ENCODE measurements around the gene DKK1.
"Not testable (repeated sequence)": the region's sequence is repeated elsewhere in the genome, so short reads cannot be mapped to it uniquely, and the experiment has no call there.

Gene DKK1

DNA sequence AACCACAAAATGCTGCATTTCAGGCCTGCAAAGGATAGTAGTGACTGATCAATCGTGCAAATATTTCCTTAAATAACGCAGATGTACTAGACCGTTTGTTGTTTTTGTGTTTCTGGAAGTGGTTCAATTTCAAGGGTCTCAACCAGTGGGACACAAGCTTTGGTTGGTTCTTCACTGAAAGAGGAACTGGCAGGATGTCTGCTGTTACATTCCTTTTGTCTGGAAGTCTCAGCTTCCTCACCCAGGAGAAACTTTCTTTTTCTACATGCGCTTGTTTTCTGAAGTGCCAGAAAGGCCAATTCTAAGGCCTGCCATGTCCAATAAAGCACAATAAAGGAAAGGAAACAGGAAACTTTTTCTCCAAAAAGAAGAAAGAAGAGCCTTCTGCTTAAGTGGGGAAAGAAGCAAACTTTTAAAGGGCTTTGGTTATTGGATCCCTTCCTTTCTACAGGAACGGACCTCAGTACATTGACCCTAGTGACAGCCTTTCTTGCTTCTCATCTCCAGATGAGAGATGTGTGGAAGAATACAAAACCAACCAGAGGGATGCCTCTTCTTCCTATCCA is 4.1 kb downstream of the DKK1 start:
- no peak for DNase-seq

DNA sequence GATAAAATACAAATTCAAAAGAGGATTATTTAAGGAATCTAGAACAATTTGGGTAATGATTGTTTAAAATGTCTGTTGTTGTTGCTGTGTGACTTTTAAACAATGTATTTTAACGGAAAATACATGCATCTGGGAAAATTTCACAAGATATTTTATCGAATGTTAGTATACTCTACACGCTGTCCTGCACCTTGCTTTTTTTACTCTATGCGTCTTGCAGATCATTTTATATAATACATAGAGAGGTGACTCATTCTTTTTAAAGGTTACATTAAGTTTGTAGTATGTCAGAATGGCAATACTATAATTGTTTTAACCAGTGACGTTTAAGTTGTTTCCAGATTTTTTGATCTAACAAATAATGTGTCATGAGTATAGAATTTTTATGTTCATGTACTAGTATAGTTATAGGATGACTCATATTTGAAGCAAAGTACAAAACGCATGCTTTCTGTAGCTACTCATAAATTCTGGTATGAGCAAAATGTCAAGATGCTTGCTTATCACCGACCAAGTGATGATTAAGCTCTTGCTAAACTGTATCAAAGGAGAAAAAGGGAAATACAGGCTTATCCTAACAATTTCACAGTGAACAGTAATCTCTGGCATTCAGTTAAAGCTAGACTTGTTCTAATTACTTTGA is 4.9 kb downstream of the DKK1 start:
- no peak for DNase-seq

DNA sequence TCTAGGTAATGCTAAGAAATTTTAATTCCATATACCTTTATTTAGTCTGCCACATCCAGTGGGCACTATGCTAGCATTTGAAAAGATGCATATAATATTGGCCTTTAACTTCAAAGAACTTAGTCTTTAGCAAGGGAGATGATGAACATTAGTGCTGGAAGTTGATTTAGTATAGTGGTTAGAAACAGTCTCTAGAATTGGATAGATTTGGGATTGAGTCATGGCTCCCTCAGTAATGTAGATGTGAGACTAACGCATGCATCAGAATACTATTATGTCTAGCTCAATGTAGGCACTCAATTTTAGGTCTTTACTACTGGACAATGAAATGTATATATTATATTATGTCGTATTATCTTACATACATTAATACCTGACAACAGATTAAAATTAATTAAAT is 5.8 kb downstream of the DKK1 start:
- no peak for DNase-seq

DNA sequence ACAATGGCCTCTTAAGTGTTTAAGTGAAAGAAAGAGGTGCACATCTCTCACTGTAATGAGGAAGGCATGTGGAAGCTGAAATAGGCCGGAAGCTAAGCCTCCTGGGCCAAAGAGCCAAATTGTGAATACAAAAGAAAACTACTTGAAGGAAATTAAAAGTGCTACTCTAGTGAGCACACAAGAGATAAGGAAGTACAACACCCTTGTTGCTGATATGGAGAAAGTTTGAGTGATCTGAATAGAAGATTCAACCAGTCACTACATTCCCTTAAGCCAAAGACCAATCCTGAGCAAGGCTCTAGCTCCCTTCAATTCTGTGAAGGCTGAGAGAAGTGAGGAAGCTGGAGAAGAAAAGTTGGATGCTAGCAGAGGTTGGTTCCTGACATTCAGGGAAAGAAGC is 8.2 kb downstream of the DKK1 start:
- DNase-seq: no peak

DNA sequence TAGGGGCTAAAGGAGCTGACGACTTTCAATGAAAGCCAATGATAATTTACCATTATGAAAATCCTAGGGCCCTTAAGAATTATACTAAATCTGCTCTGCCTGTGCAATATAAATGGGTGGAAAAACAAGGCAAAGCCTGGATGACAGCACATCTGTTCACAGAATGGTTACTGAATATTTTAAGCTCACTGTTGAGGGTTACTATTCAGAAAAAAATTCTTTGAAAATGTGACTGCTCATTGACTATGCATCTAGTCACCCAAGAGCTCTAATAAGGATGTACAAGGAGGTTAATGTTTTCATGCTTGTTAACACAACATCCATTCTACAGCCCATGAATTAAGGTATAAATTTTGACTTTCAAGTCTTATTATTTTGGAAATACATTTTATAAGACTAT is 8.9 kb downstream of the DKK1 start:
- no peak for DNase-seq

DNA sequence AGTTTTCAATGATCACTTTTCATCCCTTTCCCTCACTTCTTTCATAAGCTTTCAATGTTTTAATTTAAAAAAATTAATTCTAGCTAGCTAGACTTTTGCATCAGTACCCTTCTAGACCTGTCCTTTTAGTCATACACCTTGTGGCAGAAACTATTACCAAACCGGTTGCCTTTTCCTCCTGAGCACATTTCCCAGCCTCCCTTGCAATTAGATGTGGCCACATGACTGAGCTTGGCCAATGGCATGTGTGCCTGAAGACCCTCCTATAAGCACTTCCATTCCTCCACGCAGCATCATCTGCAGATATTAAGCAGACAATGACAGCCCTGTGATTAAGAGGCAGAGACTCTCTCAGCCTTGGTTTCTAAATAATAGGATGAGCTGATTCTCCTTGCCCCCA is 12.3 kb downstream of the DKK1 start:
- DNase-seq: no peak

DNA sequence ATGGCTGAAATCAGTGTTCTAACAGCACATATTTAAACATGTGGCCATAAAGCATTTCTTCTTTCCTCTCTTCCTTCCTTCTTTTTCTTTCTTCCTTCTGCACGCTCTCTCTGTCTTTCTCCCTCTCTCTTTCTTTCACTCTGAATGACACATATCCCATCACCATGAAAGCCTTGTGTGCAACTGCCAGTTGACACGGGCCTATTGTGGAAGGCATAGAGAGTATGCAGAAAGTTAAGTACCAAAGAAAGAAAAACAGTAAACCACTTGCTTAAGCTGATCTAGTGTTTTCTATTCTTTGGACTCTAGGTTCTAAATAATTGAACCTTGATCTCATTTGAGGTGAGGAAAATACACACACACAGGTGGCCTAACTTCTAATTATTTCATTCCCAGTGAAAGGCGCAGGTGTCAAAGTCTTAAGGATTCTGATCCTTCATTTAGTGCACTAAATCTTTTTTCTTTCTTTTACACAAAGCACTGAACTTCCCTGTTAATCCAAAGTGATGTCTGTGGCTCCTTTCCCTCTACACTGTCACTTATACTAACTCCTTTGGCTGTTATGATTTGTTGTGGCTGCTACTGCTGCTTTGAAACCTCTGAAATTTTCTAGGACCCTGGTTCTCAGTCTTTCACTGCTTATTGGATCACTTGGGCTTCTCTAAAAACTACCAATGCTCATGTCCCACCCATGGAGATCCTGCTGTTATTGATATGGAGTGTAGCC is 17.7 kb downstream of the DKK1 start:
- DNase-seq: no peak

DNA sequence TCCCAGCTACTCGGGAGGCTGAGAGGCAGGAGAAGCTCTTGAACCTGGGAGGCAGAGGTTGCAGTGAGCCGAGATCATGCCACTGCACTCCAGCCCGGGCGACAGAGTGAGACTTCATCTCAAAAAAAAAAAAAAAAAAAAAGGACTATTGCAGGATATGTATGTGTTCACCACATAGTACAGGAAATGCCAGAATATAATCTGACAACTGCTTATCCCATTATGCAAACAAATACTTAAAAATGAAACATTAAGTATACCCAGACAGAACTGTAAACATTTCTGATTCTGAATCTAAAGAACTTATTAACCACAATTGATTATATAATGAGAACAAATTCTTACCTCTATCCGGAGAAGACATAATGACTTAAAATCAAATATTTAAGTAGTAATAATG is 18.7 kb downstream of the DKK1 start:
- DNase-seq: no peak

DNA sequence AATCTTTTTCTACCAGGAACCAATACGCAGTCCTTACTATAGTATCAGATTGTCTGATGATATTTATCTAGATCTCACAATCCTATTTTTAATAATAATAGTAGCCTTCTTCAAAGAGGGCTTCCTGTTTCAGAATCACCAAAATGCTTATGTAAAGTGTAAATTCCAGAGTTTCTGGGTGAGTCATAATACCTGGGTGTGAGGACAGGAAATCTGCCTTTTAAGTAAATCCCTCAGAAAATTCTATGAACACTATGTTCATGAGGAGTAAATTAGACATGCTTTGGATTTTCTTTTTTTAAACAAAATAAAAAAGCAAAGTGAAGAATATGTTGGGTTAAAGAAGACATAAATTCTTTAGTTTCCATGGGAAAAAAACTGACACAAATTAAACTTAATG is 20.5 kb downstream of the DKK1 start:
- no peak for DNase-seq

DNA sequence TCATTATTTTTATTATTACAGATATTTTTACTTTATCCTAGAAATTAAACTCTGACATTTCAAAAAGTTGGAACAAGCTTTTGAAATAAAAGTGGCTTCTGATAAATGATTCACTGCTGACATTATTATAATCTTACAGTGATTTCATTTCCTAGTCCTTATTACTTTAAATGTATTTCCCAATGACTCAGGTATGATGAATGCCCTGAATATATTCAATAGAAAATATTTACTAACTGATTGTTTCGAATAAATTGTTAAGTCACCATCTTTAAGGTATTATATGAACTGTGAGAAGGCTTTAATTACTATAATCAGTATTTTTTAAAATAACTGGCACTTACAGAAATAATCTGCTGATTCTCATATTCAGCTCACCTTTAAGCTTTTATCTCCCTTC is 21.6 kb downstream of the DKK1 start:
- DNase-seq: no peak

DNA sequence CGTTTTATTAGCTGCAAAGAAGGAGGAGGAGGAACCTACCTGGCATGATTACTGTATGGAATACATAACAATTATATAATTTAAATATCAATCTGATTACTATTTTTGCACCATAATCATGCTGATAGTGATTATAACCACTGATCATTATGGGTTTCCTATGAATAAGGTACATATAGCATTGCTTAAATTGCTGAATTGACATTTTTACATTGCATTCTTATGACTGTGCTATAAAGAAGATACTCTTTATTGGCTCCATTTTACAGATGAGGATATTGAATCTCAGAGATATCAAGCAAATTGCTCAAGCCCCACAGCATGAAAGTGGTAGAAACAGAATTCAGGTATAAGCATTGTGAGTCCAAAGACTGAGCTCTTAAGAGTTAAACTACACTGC is 23.1 kb downstream of the DKK1 start:
- DNase-seq: no peak

DNA sequence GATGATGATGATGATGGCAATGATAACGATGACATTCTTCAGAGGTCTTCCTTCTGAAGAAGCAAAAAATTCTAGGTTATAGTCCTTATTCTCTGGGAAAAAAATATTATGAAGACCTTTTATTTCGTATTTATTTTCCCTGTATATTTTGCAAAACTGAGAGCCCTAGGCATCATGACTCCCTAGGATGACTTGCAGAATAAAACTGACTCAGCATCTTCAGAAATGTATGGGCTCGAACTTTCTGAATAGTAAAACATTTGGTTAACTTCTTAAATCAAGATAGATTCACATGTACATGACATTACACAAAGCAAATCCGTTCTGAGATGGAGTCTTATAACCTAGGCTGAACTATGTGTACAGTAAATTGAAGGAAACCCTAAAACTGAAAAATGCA is 29.4 kb downstream of the DKK1 start:
- no peak for DNase-seq

DNA sequence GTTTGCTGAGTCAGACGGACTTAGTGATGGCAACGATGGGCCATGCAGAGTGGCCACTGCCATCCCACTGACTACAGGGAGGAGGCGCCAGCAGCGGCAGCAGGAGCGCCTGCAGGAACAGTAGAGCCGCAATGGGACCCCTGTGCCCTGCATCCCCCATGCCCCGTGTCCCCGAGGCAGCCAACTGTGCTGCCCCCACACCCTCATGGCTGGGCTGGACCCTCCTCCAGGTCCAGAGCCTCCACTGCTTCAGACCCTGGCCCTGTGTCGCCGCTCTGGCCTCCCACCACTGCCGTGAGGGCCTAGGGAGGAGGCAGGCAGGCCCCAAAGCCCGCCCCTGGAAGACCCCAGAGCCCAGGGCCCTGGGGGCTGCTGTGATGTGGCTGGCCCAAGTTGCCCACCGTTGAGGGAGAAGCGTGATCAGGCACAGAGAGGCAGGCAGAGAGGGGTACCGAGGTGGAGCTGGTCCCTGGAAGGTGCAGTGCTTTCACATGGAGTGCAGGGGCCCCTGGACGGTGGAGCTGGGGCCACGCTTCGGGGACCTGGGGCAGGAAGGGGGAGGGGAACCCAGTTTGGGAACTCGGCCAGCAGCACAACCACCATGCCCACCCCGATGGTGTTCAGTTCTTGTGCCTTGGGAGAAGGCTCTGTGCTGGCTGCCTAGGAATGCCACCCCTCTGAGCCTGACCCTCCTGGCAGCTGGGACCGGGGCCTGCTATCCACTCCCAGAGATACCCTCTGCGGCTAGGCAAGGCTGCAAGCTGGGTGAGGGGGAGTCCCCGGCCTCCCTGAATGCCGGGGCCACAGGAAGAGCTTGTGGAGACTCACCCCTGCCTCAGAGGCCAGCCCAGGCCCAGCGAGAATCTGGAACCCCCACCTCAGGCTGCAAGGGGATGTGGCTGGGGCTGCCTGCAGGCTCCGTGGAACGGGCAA is 32.6 kb downstream of the DKK1 start:
- DNase-seq: no peak

DNA sequence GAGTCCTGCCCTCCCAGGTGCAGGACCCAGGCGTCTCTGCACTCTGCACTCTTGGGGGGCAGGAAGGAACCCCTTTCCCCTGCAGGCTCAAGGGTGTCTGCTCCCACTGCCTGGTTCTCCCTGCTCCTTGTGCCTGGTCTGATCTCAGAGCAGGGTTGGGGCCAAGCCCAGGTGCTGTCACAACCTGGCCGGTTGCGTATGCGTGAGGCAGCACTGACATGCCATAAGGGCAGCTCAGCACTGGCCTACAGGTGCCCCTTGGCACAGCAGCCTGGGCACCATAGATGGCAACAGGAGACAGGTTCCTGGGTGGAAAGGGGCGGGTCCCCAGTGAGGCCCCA is 33.2 kb downstream of the DKK1 start:
- no peak for DNase-seq

DNA sequence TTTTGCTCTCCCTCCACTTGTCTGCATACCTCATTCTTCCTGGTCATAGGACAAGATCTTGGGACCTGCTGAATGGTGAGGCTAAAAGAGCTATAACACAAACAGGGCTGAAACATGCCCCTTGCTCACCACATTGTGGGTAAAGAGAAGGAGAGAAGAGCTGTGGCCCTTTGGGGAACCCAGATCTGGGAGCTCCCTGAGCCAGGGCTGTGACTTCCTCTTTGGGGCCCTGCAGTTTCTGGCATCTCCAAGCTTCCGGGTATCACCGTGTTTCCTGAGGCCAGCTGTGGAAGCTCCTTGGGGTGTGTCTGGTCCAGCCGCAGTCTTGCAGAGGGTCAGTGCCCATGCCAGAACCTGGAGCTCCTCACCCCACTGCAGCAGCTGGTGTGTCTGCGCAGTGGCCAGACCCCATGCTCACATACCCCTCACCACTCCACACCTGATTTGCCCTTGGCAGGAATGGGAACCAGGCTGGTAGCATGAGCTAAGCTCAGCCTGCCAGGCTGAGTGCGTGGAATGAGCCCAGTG is 34.0 kb downstream of the DKK1 start:
- no peak for DNase-seq

DNA sequence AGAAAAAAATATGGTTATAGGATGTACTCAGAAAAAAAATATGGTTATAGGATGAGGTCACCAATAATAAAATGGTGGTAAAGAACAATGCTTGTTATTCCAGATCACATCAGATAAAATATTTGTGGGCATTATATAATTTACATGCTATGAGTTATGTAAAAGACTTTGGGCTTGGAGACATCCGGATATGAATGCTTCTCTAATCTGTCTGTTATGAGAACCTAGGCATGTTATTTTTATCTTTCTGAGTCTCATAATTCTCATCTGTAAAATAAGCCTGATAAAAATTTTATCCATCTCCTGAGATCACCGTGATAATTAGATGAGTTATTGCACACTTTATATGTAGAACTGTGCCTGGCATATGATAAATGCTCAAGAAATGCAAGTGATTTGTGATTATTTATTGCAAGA is 37.8 kb downstream of the DKK1 start:
- no peak for DNase-seq

DNA sequence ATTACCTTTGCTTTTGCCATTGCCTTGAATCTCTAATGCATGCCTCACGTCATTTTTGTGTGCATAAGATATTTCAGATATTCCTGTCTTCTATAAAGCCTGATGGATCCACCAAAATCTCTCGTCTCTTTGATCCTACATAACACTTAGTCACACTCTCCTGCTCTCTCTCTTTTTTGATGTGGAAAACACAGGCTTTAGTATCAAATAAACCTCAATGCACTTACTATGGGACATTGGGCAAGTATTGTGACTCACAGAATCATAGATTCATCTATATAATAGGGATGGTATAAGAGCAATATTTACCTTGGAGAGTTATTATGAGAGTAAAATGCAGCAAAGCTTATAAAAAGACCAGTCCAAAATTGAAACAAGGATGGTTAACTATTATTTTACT is 39.1 kb downstream of the DKK1 start:
- DNase-seq: no peak

DNA sequence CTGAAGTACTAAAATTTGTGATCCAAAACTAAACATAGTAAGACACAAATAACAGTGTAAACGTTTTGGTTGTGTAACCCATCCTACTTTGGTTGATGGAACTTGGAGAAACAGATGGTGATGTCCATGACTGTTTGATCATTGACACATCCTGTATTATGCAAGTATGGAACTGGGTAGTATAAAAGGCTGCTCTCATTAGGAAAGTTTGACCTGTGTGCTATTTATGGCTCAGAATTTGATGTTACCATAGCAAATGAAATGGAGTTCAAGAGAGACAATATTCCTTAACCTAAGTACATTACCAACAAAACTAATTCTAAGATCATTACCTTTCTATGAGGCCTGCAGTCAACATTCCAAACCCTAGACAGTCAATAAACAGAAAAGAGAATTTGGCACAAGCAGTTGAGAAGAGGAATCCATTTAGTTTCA is 39.9 kb downstream of the DKK1 start:
- no peak for DNase-seq

DNA sequence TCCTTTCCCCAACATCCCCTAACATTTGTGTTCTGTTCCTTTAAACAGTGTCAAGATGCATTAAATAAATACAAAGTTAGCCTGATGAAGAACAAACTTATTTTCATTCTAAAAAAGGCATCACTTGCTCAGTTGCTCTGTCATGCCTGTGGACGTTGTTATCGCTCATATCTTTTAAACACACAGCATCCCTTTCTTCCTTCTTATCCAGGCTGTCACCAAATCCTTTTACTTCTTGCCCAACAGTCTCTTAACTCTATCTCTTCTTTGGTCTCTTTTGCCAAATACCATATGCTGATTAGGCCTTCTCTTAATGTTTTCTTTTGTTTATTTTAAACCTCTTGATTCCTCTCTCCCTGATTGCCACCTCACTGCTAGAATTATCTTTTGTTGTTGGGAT is 43.9 kb downstream of the DKK1 start:
- no peak for DNase-seq

DNA sequence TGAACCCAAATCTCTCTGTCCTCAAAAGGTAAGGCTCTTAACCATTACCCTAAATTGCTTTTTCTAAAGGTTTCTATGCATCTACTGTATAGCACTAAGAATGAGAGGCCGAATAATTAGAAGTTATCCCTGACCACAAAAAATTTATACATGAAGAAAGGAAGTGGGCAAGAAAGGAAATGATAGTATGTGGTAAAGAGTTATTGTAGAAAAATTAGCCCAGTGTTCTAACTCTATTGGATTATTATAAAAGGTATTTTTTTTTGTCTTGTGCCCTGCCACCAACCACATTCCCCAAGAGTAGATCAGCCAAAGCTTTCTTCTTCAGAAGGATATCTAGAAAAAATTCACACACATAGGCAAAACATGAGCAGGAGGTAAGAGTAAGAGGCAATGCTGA is 45.4 kb downstream of the DKK1 start:
- DNase-seq: no peak

DNA sequence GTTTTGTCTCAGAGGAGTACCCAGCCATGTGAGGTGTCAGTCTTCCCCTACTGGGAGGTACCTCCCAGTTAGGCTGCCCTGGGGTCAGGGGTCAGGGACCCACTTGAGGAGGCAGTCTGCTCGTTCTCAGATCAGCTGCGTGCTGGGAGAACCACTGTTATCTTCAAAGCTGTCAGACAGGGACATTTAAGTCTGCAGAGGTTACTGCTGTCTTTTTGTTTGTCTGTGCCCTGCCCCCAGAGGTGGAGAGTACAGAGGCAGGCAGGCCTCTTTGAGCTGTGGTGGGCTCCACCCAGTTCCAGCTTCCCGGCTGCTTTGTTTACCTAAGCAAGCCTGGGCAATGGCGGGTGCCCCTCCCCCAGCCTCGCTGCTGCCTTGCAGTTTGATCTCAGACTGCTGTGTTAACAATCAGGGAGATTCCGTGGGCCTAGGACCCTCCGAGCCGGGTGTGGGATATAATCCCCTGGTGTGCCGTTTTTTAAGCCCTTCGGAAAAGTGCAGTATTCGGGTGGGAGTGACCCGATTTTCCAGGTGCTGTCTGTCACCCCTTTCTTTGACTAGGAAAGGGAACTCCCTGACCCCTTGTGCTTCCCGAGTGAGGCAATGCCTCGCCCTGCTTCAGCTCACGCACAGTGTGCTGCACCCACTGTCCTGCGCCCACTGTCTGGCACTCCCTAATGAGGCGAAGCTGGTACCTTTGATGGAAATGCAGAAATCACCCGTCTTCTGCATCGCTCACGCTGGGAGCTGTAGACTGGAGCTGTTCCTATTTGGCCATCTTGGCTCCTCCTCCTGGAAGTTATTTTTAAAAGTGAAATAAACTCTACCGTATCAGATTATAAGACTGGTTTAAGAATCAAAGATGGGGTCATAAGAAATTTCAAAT is 51.7 kb downstream of the DKK1 start:
- not testable (repeated sequence) for DNase-seq

All from activated CD4-positive, alpha-beta T cell treated with anti-CD3 and anti-CD28 coated beads, Interleukin-2, amount 50 U/mL, for 48 hours (primary cell).